ENCODE measurements around the gene CDKAL1. TPM values are rescaled to one million over a fixed set of nuclear protein-coding genes. Genes with fewer than 3 reads are reported as not detected.

Gene CDKAL1
- total RNA-seq, 1 donor: 20.0 TPM

- no peak overlapping the region for H3K4me3 ChIP-seq (ENCODE audit: low read depth, low read length)
- DNase-seq (ENCODE audit: low read depth): no peak
- TF ChIP-seq CTCF (IDR thresholded peaks at IDR 0.05; ENCODE audit: insufficient read depth, low read length): no peak
These were observed 165.1 kb downstream of the CDKAL1 start for GRCh38 chr6:20699402-20699801.

GRCh38 chr6:20700375-20700774 lies 166.1 kb downstream of the CDKAL1 start:
- H3K4me3 ChIP-seq (ENCODE audit: low read depth, low read length): no peak overlapping the region
- no peak for DNase-seq (ENCODE audit: low read depth)
- no peak for TF ChIP-seq CTCF (IDR thresholded peaks at IDR 0.05; ENCODE audit: insufficient read depth, low read length)

- no peak for DNase-seq (ENCODE audit: low read depth)
- no peak overlapping the region for H3K4me3 ChIP-seq (ENCODE audit: low read depth, low read length)
- TF ChIP-seq CTCF (IDR thresholded peaks at IDR 0.05; ENCODE audit: insufficient read depth, low read length): no peak
These were observed 168.1 kb downstream of the CDKAL1 start for GRCh38 chr6:20702366-20702765.

- H3K4me3 ChIP-seq (ENCODE audit: low read depth, low read length): no peak overlapping the region
- TF ChIP-seq CTCF (IDR thresholded peaks at IDR 0.05; ENCODE audit: insufficient read depth, low read length): no peak
- no peak for DNase-seq (ENCODE audit: low read depth)
These were observed 168.8 kb downstream of the CDKAL1 start for GRCh38 chr6:20703049-20703448.

- DNase-seq (ENCODE audit: low read depth): no peak
- no peak overlapping the region for H3K4me3 ChIP-seq (ENCODE audit: low read depth, low read length)
- TF ChIP-seq CTCF (IDR thresholded peaks at IDR 0.05; ENCODE audit: insufficient read depth, low read length): no peak
These were observed 170.2 kb downstream of the CDKAL1 start for GRCh38 chr6:20704325-20705025.

- DNase-seq (ENCODE audit: low read depth): no peak
- no peak overlapping the region for H3K4me3 ChIP-seq (ENCODE audit: low read depth, low read length)
- no peak for TF ChIP-seq CTCF (IDR thresholded peaks at IDR 0.05; ENCODE audit: insufficient read depth, low read length)
These were observed 171.5 kb downstream of the CDKAL1 start for GRCh38 chr6:20705741-20706140.
